ENCODE measurements around the gene ODF4.

- TF ChIP-seq ZNF629 (tag by site-specific recombination; IDR thresholded peaks at IDR 0.05), result no peak
- TF ChIP-seq ZSCAN18 (tag by site-specific recombination; IDR thresholded peaks at IDR 0.05), result no peak
- no peak for TF ChIP-seq CTCF (tag by site-specific recombination; IDR thresholded peaks at IDR 0.05)
- no peak for TF ChIP-seq ZNF155 (tag by site-specific recombination; IDR thresholded peaks at IDR 0.05)
- TF ChIP-seq PATZ1 (tag by site-specific recombination; IDR thresholded peaks at IDR 0.05), result no peak
Observed at GRCh38 chr17:8391711-8392110, 52.1 kb downstream of the ODF4 start.

Measured in HEK293 (cell line).